Activated CD8-positive, alpha-beta memory T cell treated with anti-CD3 and anti-CD28 coated beads, Interleukin-2, amount 10 ng/mL, durations not matched to agents 7 days and 5 days (primary cell): ENCODE results near the gene TMEM116. TPM values are rescaled to one million over a fixed set of nuclear protein-coding genes. Genes with fewer than 3 reads are reported as not detected.
"Not testable (repeated sequence)": the region's sequence is repeated elsewhere in the genome, so short reads cannot be mapped to it uniquely, and the experiment has no call there.

Source experiments
- ATAC-seq: fragments of 150-1000 bp; cut with Tn5 transposase; one replicate; pipeline ENCODE4 v1.10.0; 2021; ENCODE audit warnings: moderate library complexity
- CTCF ChIA-PET: fragments of 350-600 bp; sonication (Branson Sonifier 250); formaldehyde crosslinking; loops from one replicate; lab custom pipeline; 2021; ENCODE audit warnings: antibody characterized with exemption; lab: Charles Lee
- DNase-seq: peaks from one replicate; pipeline ENCODE4 v3.0.0-alpha.2; 2020
- H3K27ac Mint-ChIP-seq: one replicate; pipeline ENCODE4 v1.8.0; 2021; ENCODE audit warnings: mild to moderate bottlenecking, mixed read lengths
- H3K27me3 Mint-ChIP-seq: one replicate; pipeline ENCODE4 v1.8.0; 2021; ENCODE audit warnings: mixed read lengths
- H3K36me3 Mint-ChIP-seq: one replicate; pipeline ENCODE4 v1.8.0; 2021; ENCODE audit warnings: mild to moderate bottlenecking, mixed read lengths
- H3K4me1 Mint-ChIP-seq: one replicate; pipeline ENCODE4 v1.8.0; 2021; ENCODE audit warnings: mixed read lengths
- H3K4me3 Mint-ChIP-seq: one replicate; pipeline ENCODE4 v1.8.0; 2021; ENCODE audit warnings: mild to moderate bottlenecking, moderate library complexity, mixed read lengths
- H3K9me3 Mint-ChIP-seq: one replicate; pipeline ENCODE4 v1.8.0; 2022; ENCODE audit warnings: low read depth, mixed read lengths
- total RNA-seq, 2 experiments: library from RNA; stranded (reverse); gene quantifications; one replicate each; pipeline ENCODE4 v1.2.3, GENCODE V29; 2021

TMEM116 gene
- total RNA-seq, 2 experiments from 2014 or later: 14.6 to 22.2 TPM

GRCh38 chr12:111954969-111955368 is 58.0 kb downstream of the TMEM116 start:
- Mint-ChIP-seq H3K36me3 (peaks cover 70% of the 10 kb centered on the region), H3K9me3 (peaks cover 18% of the 10 kb centered on the region), H3K27me3 (no peaks in the 10 kb centered on the region), H3K4me3 (no peak overlapping the region), H3K4me1 (peaks cover 21% of the 10 kb centered on the region), H3K27ac (no peak overlapping the region)
- DNase-seq (no peak), ATAC-seq (no peak)
- CTCF ChIA-PET: interaction anchor here (1.5 kb wide), 2 partner anchors 10 to 59 kb away, joined by 3 to 4 read pairs; no protein-coding TSS in a partner anchor

- ATAC-seq (no peak), DNase-seq (no peak)
- CTCF ChIA-PET: interaction anchor here (0.6 to 1.5 kb wide), 3 partner anchors 59 to 435 kb away, joined by 3 to 4 read pairs (median 4); partner anchors contain the start of gene TMEM116
- H3K36me3 Mint-ChIP-seq: peaks cover 58% of the 10 kb centered on the region
- no peak overlapping the region for H3K27ac Mint-ChIP-seq
- no peaks in the 10 kb centered on the region for H3K27me3 Mint-ChIP-seq
- peaks cover 13% of the 10 kb centered on the region for H3K9me3 Mint-ChIP-seq
- peaks cover 18% of the 10 kb centered on the region for H3K4me1 Mint-ChIP-seq
- no peak overlapping the region for H3K4me3 Mint-ChIP-seq
Observed at GRCh38 chr12:111953455-111953854, 59.5 kb downstream of the TMEM116 start.

- H3K36me3 Mint-ChIP-seq: peaks cover 54% of the 10 kb centered on the region
- not testable (repeated sequence) for H3K27me3 Mint-ChIP-seq
Observed at GRCh38 chr12:111952084-111952787, 60.7 kb downstream of the TMEM116 start.

GRCh38 chr12:111950961-111951676 is 61.8 kb downstream of the TMEM116 start:
- peaks cover 45% of the 10 kb centered on the region for H3K36me3 Mint-ChIP-seq
- DNase-seq (peak; percentile 69), ATAC-seq (peak; percentile 69)
- not testable (repeated sequence) for H3K4me3 Mint-ChIP-seq, H3K27me3 Mint-ChIP-seq
- H3K9me3 Mint-ChIP-seq: peaks cover 10% of the 10 kb centered on the region
- CTCF ChIA-PET: interaction anchor here (1.4 to 2.5 kb wide), 2 partner anchors 42 to 62 kb away, joined by 5 to 16 read pairs; partner anchors contain the start of genes ERP29 and TMEM116
- peaks cover 28% of the 10 kb centered on the region for H3K4me1 Mint-ChIP-seq
- peak overlapping the region; percentile 38 for H3K27ac Mint-ChIP-seq

More at GRCh38 chr12:111952084-111952787, 60.7 kb downstream of the TMEM116 start:
- H3K27ac Mint-ChIP-seq, DNase-seq, H3K4me3 Mint-ChIP-seq, ATAC-seq: not testable (repeated sequence)
- peaks cover 13% of the 10 kb centered on the region for H3K9me3 Mint-ChIP-seq
- CTCF ChIA-PET: interaction anchor here (2.5 kb wide), 1 partner anchor 61 kb away, joined by 16 read pairs; the partner anchor contains the start of genes ERP29 and TMEM116
- H3K4me1 Mint-ChIP-seq: peaks cover 21% of the 10 kb centered on the region

- Mint-ChIP-seq H3K27me3 (no peaks in the 10 kb centered on the region), H3K36me3 (no peaks in the 10 kb centered on the region), H3K27ac (no peak overlapping the region), H3K4me3 (no peak overlapping the region), H3K9me3 (no peaks in the 10 kb centered on the region), H3K4me1 (peaks cover 19% of the 10 kb centered on the region)
- ATAC-seq (no peak), DNase-seq (no peak)
- CTCF ChIA-PET: interaction anchor here (0.8 to 3.9 kb wide), 13 partner anchors 11 to 443 kb away, joined by 3 to 56 read pairs (median 4); partner anchors contain the start of genes ERP29 and TMEM116
Observed at GRCh38 chr12:111943929-111944328, 69.0 kb downstream of the TMEM116 start.

GRCh38 chr12:111942557-111942956 is 70.4 kb downstream of the TMEM116 start:
- Mint-ChIP-seq H3K4me1 (peaks cover 16% of the 10 kb centered on the region), H3K27ac (no peak overlapping the region), H3K36me3 (no peaks in the 10 kb centered on the region), H3K4me3 (no peak overlapping the region), H3K27me3 (no peaks in the 10 kb centered on the region), H3K9me3 (no peaks in the 10 kb centered on the region)
- DNase-seq (no peak), ATAC-seq (no peak)
- CTCF ChIA-PET: no interaction called here

GRCh38 chr12:111937429-111937828 is 75.5 kb downstream of the TMEM116 start:
- H3K4me1 Mint-ChIP-seq: peaks cover under 1% of the 10 kb centered on the region
- no peak overlapping the region for H3K27ac Mint-ChIP-seq
- no peaks in the 10 kb centered on the region for H3K9me3 Mint-ChIP-seq
- CTCF ChIA-PET: no interaction called here
- no peak overlapping the region for H3K4me3 Mint-ChIP-seq
- DNase-seq: no peak
- no peaks in the 10 kb centered on the region for H3K27me3 Mint-ChIP-seq
- ATAC-seq: no peak
- H3K36me3 Mint-ChIP-seq: no peaks in the 10 kb centered on the region

GRCh38 chr12:111936869-111937268 is 76.1 kb downstream of the TMEM116 start:
- H3K36me3 Mint-ChIP-seq: no peaks in the 10 kb centered on the region
- DNase-seq (no peak), ATAC-seq (no peak)
- no peak overlapping the region for H3K4me3 Mint-ChIP-seq
- no peaks in the 10 kb centered on the region for H3K4me1 Mint-ChIP-seq
- H3K27ac Mint-ChIP-seq: no peak overlapping the region
- H3K27me3 Mint-ChIP-seq: no peaks in the 10 kb centered on the region
- CTCF ChIA-PET: interaction anchor here (1.0 kb wide), 1 partner anchor 406 kb away, joined by 3 read pairs; no protein-coding TSS in a partner anchor
- H3K9me3 Mint-ChIP-seq: no peaks in the 10 kb centered on the region

GRCh38 chr12:111932241-111932640 is 80.7 kb downstream of the TMEM116 start:
- Mint-ChIP-seq H3K4me3 (no peak overlapping the region), H3K9me3 (no peaks in the 10 kb centered on the region), H3K4me1 (no peaks in the 10 kb centered on the region), H3K36me3 (no peaks in the 10 kb centered on the region), H3K27ac (no peak overlapping the region), H3K27me3 (no peaks in the 10 kb centered on the region)
- ATAC-seq: no peak
- DNase-seq: no peak
- CTCF ChIA-PET: interaction anchor here (1.0 kb wide), 1 partner anchor 81 kb away, joined by 3 read pairs; the partner anchor contains the start of genes ERP29 and TMEM116

- no peak for ATAC-seq
- H3K36me3 Mint-ChIP-seq: no peaks in the 10 kb centered on the region
- no peak for DNase-seq
- H3K27ac Mint-ChIP-seq: no peak overlapping the region
- CTCF ChIA-PET: interaction anchor here (1.0 kb wide), 1 partner anchor 17 kb away, joined by 5 read pairs; no protein-coding TSS in a partner anchor
- no peak overlapping the region for H3K4me3 Mint-ChIP-seq
- H3K27me3 Mint-ChIP-seq: no peaks in the 10 kb centered on the region
- no peaks in the 10 kb centered on the region for H3K4me1 Mint-ChIP-seq
- no peaks in the 10 kb centered on the region for H3K9me3 Mint-ChIP-seq
Observed at GRCh38 chr12:111927346-111927745, 85.6 kb downstream of the TMEM116 start.

GRCh38 chr12:111926631-111927030 is 86.3 kb downstream of the TMEM116 start:
- Mint-ChIP-seq H3K9me3 (no peaks in the 10 kb centered on the region), H3K4me1 (no peaks in the 10 kb centered on the region), H3K36me3 (no peaks in the 10 kb centered on the region), H3K27me3 (no peaks in the 10 kb centered on the region), H3K4me3 (no peak overlapping the region), H3K27ac (no peak overlapping the region)
- DNase-seq (no peak), ATAC-seq (no peak)
- CTCF ChIA-PET: no interaction called here

GRCh38 chr12:111925171-111925570 is 87.8 kb downstream of the TMEM116 start:
- H3K27me3 Mint-ChIP-seq: no peaks in the 10 kb centered on the region
- no peak for ATAC-seq
- no peak for DNase-seq
- H3K36me3 Mint-ChIP-seq: no peaks in the 10 kb centered on the region
- no peaks in the 10 kb centered on the region for H3K9me3 Mint-ChIP-seq
- no peak overlapping the region for H3K4me3 Mint-ChIP-seq
- H3K27ac Mint-ChIP-seq: no peak overlapping the region
- H3K4me1 Mint-ChIP-seq: no peaks in the 10 kb centered on the region
- CTCF ChIA-PET: no interaction called here

- Mint-ChIP-seq H3K4me3 (no peak overlapping the region), H3K4me1 (no peaks in the 10 kb centered on the region), H3K27ac (no peak overlapping the region), H3K9me3 (peaks cover 4% of the 10 kb centered on the region), H3K36me3 (peaks cover 29% of the 10 kb centered on the region), H3K27me3 (no peaks in the 10 kb centered on the region)
- DNase-seq (no peak), ATAC-seq (no peak)
- CTCF ChIA-PET: no interaction called here
Observed at GRCh38 chr12:111907740-111908139, 105.2 kb downstream of the TMEM116 start.
